Glomerular visceral epithelial cell (primary cell): ENCODE results near the gene COL4A3.

Source experiments
- DNase-seq: peaks from one replicate; pipeline ENCODE4 v3.0.0-alpha.2; 2016; ENCODE audit errors: extremely low spot score

Gene COL4A3

DNA sequence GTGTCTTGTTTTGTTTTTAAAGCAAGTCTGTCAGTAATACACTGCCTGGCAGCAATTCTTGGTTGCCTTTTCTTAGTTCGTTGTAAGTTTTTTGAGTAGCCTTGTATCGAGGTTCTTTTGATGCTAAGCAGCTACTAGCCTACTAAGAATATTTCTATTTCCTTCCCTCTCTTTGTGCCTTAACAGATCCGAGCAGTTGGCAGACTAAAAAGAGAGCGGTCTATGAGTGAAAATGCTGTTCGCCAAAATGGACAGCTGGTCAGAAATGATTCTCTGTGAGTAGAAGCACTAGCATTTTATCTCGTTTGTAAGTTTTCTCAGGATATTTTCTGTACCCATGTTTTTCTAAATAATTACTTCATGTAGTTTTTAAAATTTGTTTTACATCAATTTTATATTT is 175.7 kb downstream of the COL4A3 start:
- no peak for DNase-seq

DNA sequence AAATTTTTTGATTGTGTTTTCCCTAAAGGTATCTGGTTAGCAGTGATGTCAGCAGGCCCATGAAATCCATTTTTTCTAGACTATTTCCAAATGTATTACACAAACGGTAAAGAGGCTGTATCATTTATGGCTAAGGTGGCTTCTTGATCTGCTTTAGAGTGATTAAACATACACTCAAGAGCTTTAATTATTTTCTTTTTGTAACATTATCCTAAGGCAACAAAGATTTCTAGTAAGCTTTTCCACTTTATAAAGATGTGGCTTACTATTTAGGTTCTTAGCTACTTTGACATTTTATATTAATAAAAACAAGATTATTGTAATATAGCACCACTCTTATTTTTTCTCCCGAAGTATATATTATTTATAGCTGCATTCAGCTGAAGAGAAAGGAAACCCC is 177.1 kb downstream of the COL4A3 start:
- DNase-seq: no peak

- DNase-seq: no peak
Measured at GRCh38 chr2:227344231-227344630, 179.8 kb downstream of the COL4A3 start.

DNA sequence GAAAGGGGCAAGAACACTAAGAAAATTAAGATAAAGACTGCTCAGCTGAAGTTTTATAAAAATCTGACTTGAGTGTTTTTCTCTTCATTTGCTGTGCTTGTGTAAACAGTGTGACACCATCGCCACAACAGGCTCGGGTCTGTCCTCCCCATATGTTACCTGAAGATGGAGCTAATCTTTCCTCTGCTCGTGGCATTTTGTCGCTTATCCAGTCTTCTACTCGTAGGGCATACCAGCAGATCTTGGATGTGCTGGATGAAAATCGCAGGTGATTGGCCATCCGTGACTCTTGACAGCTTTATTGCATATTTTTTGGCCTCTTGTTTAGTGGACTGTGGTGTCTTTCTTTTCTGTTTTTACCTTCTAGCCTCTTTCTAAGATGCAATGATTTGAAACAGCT is 182.7 kb downstream of the COL4A3 start:
- DNase-seq: no peak

DNA sequence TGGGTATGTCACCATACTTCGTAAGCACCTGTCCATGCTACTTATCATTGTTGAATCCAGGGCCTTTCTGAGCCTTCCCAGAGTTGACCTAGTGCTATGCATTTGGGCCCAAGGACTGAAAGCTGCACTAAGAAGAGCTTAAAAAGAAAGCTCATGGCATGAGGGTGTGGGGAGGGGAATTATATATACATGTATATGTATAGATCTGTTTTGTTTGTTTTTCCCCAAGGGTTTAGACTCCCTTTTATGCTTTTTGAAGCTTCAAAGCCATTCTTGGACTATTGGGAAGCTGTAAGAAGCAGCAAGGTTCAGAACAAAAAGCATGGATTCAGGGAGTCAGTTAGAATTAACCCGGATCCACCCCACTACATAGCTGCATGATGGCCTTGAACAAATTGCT is 183.9 kb downstream of the COL4A3 start:
- DNase-seq: no peak

DNA sequence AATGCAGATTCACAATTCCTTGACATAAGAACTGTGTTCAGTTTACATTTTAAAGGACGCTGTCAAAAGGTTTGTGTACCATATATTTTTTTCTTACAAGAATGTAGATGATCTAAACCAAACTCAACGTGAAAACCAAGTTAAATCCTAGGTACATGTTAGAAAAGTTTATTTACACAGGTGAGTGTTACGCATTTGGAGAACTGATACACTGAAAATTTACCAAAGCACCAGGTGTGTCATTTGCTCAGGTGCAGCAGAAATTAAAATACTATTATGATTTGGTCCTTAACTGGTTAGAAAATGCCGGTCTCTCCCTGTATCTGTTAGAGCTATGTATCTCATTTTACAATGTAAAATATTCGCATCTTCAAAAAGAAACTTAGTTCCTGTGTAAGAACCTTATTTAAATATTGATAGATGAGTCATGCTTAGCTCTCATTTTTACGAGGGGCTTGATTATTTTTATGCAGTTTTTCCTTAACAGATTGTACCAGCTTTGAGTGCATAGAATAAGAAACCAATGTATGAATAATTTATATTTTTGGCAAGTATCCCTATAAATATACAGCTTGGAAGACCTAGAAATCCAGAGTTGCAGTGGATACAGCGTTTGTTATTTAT is 185.7 kb downstream of the COL4A3 start:
- no peak for DNase-seq

DNA sequence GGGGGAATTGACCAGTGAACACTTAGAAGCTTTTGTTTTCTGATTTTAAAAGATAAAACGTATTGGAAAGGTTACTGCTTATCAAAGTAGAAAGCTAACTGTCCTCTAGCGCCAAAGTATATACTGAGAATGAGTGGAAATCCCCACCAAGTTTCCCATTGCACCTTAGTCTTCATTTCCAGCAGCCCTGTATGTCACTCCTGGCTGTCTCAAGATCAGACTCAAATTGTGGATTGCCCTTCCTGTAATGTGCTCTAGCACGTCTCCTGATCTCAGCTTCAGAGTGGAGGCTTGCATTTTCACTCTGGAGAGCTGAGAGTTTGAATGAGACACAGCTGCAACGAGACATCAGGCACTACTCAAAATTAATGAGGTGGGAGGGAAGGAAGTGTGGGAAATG is 187.2 kb downstream of the COL4A3 start:
- no peak for DNase-seq

DNA sequence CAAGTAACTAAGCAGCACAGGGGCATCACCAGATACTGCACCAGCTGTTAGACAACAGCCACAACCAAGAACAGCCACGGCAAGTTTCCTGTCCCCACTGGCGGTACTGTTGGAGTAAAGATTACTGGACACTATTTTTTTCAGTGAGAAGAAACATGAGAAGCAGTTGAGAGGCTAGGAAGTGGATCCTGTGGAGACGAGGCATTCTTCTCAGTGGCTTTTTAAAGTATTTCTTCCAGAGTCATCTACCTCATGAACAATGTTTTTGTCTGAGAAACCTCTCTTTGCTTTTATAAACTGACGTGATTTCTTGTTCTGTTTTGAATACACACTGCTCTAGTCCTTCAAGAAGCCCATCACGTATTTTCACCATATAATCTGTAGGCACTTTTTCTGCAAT is 195.9 kb downstream of the COL4A3 start:
- DNase-seq: no peak

- DNase-seq: no peak
Measured at GRCh38 chr2:227363756-227364155, 199.3 kb downstream of the COL4A3 start.
